HepG2 (cell line): ENCODE measurements around the gene CRNKL1. TPM values are rescaled to one million over a fixed set of nuclear protein-coding genes. Genes with fewer than 3 reads are reported as not detected.

Source experiments
- ATAC-seq: fragments of 200-7000 bp; cut with Tn5 transposase; 3 replicates; pipeline ENCODE4 v1.9.1; 2020; ENCODE audit warnings: mild to moderate bottlenecking, moderate library complexity
- BruUV-seq: library from RNA; stranded (reverse); fragments of 400-500 nt; replicated peaks from 2 replicates; lab custom pipeline; 2021; lab: Mats Ljungman, UMichigan
- CTCF ChIA-PET: fragments of 300-600 bp; formaldehyde crosslinking; extraction: SDS; loops from one replicate; lab custom pipeline; 2021; ENCODE audit warnings: low total read pairs, inconsistent platforms, low intra/inter-chr PET ratio; lab: Yijun Ruan, JAX
- POLR2A ChIA-PET: fragments of 350-600 bp; sonication (Branson Sonifier 250); formaldehyde crosslinking; loops from one replicate; lab custom pipeline; 2020; ENCODE audit warnings: antibody characterized with exemption, inconsistent platforms; lab: Yijun Ruan, JAX
- DNase-seq: peaks from one replicate; pipeline ENCODE4 v3.0.0-alpha.2; 2015; ENCODE audit warnings: low spot score
- FAIRE-seq: peaks from 3 replicates; lab custom pipeline; 2011; peaks lifted over from hg19 to GRCh38; lab: Jason Lieb, UNC
- H2AFZ ChIP-seq: one replicate; pipeline ENCODE4 v1.6.1; 2011; ENCODE audit warnings: low read length, inconsistent platforms
- H3K27ac ChIP-seq: fragments of 300-600 bp; 3 replicates; pipeline ENCODE4 v1.8.0; 2011; ENCODE audit warnings: mixed run types, mild to moderate bottlenecking, mixed read lengths, low read length, inconsistent platforms; ENCODE audit not compliant: insufficient read depth; ENCODE audit errors: extremely low read length
- H3K27me3 ChIP-seq, 2 experiments: fragments of 200-600 bp in 1 of 2; 2 replicates in 1 of 2; 3 replicates in 1 of 2; pipeline versions ENCODE4 v1.6.0 to v1.8.0; 2011; ENCODE audit warnings: low read length in 2 of 2, mild to moderate bottlenecking in 2 of 2, moderate library complexity in 2 of 2, inconsistent platforms in 1 of 2; ENCODE audit not compliant: insufficient read depth in 2 of 2, control insufficient read depth in 1 of 2
- H3K36me3 ChIP-seq, 2 experiments: fragments of 200-600 bp in 1 of 2; replicated peaks in 1 of 2; 2 replicates in 1 of 2; 3 replicates in 1 of 2; pipeline versions ENCODE4 v1.5.1 to v1.8.0; 2011; ENCODE audit warnings: low read length in 2 of 2, inconsistent platforms in 1 of 2; ENCODE audit not compliant: insufficient read depth in 2 of 2, control insufficient read depth in 1 of 2
- H3K4me1 ChIP-seq: 2 replicates; pipeline ENCODE4 v1.5.1; 2012; ENCODE audit warnings: low read length, inconsistent platforms; ENCODE audit not compliant: insufficient read depth
- H3K4me2 ChIP-seq: 2 replicates; pipeline ENCODE4 v1.6.0; 2011; ENCODE audit warnings: low read depth, low read length, inconsistent platforms
- H3K4me3 ChIP-seq, 3 experiments: fragments of 200-600 bp in 1 of 3; sonication (generic), shearing (Covaris generic) in 1 of 3; replicated peaks in 1 of 3; 2 replicates each; pipeline ENCODE4 v1.5.1; 2011 to 2016; ENCODE audit warnings: low read length in 3 of 3, inconsistent platforms in 2 of 3, low read depth in 2 of 3, mild to moderate bottlenecking in 2 of 3, control low read depth in 1 of 3, mixed read lengths in 1 of 3; ENCODE audit not compliant: insufficient read depth in 1 of 3
- H3K79me2 ChIP-seq: one replicate; pipeline ENCODE4 v1.6.1; 2011; ENCODE audit warnings: low read length, inconsistent platforms; ENCODE audit not compliant: insufficient read depth
- H3K9ac ChIP-seq: 2 replicates; pipeline ENCODE4 v1.6.0; 2011; ENCODE audit warnings: mild to moderate bottlenecking, low read depth, low read length, inconsistent platforms; ENCODE audit not compliant: insufficient read depth
- H3K9me3 ChIP-seq: 2 replicates; pipeline ENCODE4 v1.5.1; 2012; ENCODE audit warnings: mild to moderate bottlenecking, low read length
- H4K20me1 ChIP-seq: 2 replicates; pipeline ENCODE4 v1.6.0; 2011; ENCODE audit warnings: inconsistent platforms, mild to moderate bottlenecking, low read length, moderate library complexity; ENCODE audit not compliant: insufficient read depth
- CTCF ChIP-seq: sonication (generic); formaldehyde crosslinking; IDR thresholded peaks from 2 replicates; pipeline ENCODE4 v1.5.0; 2020; ENCODE audit warnings: mild to moderate bottlenecking, missing genetic modification reagents, moderate library complexity
- FOXP4 ChIP-seq: sonication (generic); formaldehyde crosslinking; IDR thresholded peaks from 2 replicates; pipeline ENCODE4 v1.4.0; 2020; ENCODE audit warnings: missing genetic modification reagents
- PRMT3 ChIP-seq: sonication (generic); formaldehyde crosslinking; IDR thresholded peaks from 2 replicates; pipeline ENCODE4 v1.8.1; 2022; ENCODE audit warnings: low read depth, mild to moderate bottlenecking, moderate library complexity, missing genetic modification reagents, borderline replicate concordance
- RAD21 ChIP-seq: fragments of 450-650 bp; formaldehyde crosslinking; IDR thresholded peaks from 2 replicates; pipeline ENCODE4 v1.5.0; 2020; ENCODE audit warnings: mild to moderate bottlenecking
- REL ChIP-seq: sonication (generic); formaldehyde crosslinking; conservative IDR thresholded peaks from 2 replicates; pipeline ENCODE4 v1.8.0; 2022; ENCODE audit warnings: mild to moderate bottlenecking, missing genetic modification reagents, moderate library complexity
- SMC3 ChIP-seq: IDR thresholded peaks from 2 replicates; pipeline ENCODE4 v1.6.1; 2011; ENCODE audit warnings: low read length, improper control_type of control experiment
- SOX13 ChIP-seq, 3 experiments: fragments of 450-650 bp in 1 of 3; sonication (generic) in 1 of 3; formaldehyde crosslinking in 1 of 3; IDR thresholded peaks in 2 of 3; conservative IDR thresholded peaks in 1 of 3; 2 replicates each; pipeline versions ENCODE4 v1.5.0 to v1.6.1; 2016 to 2020; ENCODE audit warnings: antibody characterized with exemption in 1 of 3, mild to moderate bottlenecking in 1 of 3, missing compliant biosample characterization in 1 of 3, missing genetic modification reagents in 1 of 3, moderate library complexity in 1 of 3
- STAG1 ChIP-seq: sonication (generic); formaldehyde crosslinking; IDR thresholded peaks from 2 replicates; pipeline ENCODE4 v1.4.0; 2020; ENCODE audit warnings: missing genetic modification reagents
- ZNF224 ChIP-seq: sonication (generic); formaldehyde crosslinking; IDR thresholded peaks from 2 replicates; pipeline ENCODE4 v1.5.0; 2020; ENCODE audit warnings: mild to moderate bottlenecking, missing genetic modification reagents
- ZNF550 ChIP-seq: sonication (generic); formaldehyde crosslinking; IDR thresholded peaks from 2 replicates; pipeline ENCODE4 v1.4.0; 2020; ENCODE audit warnings: mild to moderate bottlenecking, missing genetic modification reagents, borderline replicate concordance
- ZNF83 ChIP-seq: sonication (generic); formaldehyde crosslinking; IDR thresholded peaks from 2 replicates; pipeline ENCODE4 v1.4.0; 2020; ENCODE audit warnings: missing genetic modification reagents, mild to moderate bottlenecking, borderline replicate concordance
- WGBS: methylation state at CpG from one replicate; pipeline ENCODE4 v1.1.6; 2017; ENCODE audit warnings: low lambda C conversion rate; 5-methylcytosine and 5-hydroxymethylcytosine counted together
- in situ Hi-C: cut with HindIII; loops from 2 replicates; pipeline ENCODE4 v1.10.0; 2017; ENCODE audit warnings: low pct_unique_long_range_greater_than_20kb; ENCODE audit not compliant: extremely low pct_ligation_motif_present
- intact Hi-C: fragments of 100-400 bp; cut with micrococcal nuclease; formaldehyde crosslinking; loops from one replicate; pipeline ENCODE4 v1.10.0; 2022; ENCODE audit not compliant: unreplicated experiment
- polyA plus RNA-seq, 8 experiments: library from polyadenylated mRNA; depleted of rRNA in 3 of 8; stranded (reverse) in 7 of 8; unstranded in 1 of 8; fragments of >200 nt; fragmentation: Illumina TruSeq in 4 of 8; extraction: Trizol in 4 of 8; gene quantifications; 2 replicates each; pipeline versions ENCODE4 v1.2.1 to v1.2.3, GENCODE V29; 2011 to 2016; ENCODE audit warnings: low read depth in 4 of 8, missing spikeins in 1 of 8, mixed read lengths in 1 of 8; ENCODE audit not compliant: insufficient read depth in 1 of 8
- total RNA-seq, 5 experiments: library from RNA; depleted of rRNA; stranded (reverse); fragments of >200 nt; fragmentation: Illumina TruSeq; extraction: Trizol; gene quantifications; 2 replicates each; pipeline ENCODE4 v1.2.3, GENCODE V29; 2016; ENCODE audit warnings: low read depth in 1 of 5
- TF ChIP-seq, protein P1 (sequence below): sonication (generic); formaldehyde crosslinking; IDR thresholded peaks from 2 replicates; pipeline ENCODE4 v1.4.0; 2020; ENCODE audit warnings: missing genetic modification reagents

The CRNKL1 gene
- total and polyA plus RNA-seq, 2 of the 13 experiments (the other 11 are each of a cell fraction or from before 2014, with no cell fraction given), result 12.3 to 64.5 TPM

DNA sequence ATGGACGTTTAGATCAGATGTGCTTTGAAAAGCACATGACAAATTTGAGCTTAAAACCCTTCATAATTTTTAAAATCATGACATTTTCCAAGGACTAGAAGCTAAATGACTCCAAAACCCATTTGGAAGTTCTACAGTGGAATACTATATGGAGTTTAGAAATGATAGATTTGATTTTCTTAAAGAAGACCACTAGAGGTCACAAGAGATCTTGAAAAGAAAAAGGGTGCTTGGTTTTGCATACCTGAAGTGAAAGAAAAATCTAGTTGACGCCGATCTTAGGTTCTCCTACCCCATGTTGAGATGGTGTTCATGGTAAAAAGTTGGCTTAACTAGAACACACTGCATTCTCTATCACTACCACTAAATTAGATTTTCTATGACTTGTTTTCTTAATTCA, 31.5 kb upstream of the CRNKL1 start:
- in situ Hi-C loops (loop anchor here (5.0 to 10.0 kb wide), 3 partner anchors 153 to 511 kb away; no protein-coding TSS in a partner anchor), intact Hi-C loops (loop anchor here (1.0 to 5.0 kb wide), 4 partner anchors 153 to 508 kb away; no protein-coding TSS in a partner anchor)
- WGBS, result 3% methylated on average over 3 of the region's 3 CpGs
- H3K4me3 ChIP-seq, result no peak overlapping the region; a peak in 1 of 6 replicates
- H3K27ac ChIP-seq, result no peak overlapping the region
- CTCF ChIA-PET, result interaction anchor here (2.3 to 3.2 kb wide), 3 partner anchors 153 to 510 kb away, joined by 9 to 33 read pairs (median 20); no protein-coding TSS in a partner anchor
- H3K27me3 ChIP-seq, result peaks cover 0 to 17% of the 10 kb centered on the region in 2 experiments; a peak in 2 of 5 replicates
- FAIRE-seq, result peak; percentile 96
- no TSS peak for BruUV-seq
- 0 out of 2 replicates have a peak, but pooled peaks cover 12% of the 10 kb centered on the region for H3K4me1 ChIP-seq
- H3K79me2 ChIP-seq, result no peaks in the 10 kb centered on the region
- H3K9ac ChIP-seq, result no peak overlapping the region
- peak; percentile 84 for ATAC-seq
- peak overlapping the region; percentile 37 for H3K4me2 ChIP-seq
- DNase-seq, result peak; percentile 52
- H3K9me3 ChIP-seq, result no peaks in the 10 kb centered on the region
- POLR2A ChIA-PET, result no interaction called here
- no peak overlapping the region for H2AFZ ChIP-seq
- no peaks in the 10 kb centered on the region for H4K20me1 ChIP-seq
- H3K36me3 ChIP-seq, result no peaks in the 10 kb centered on the region
- TF ChIP-seq FOXP4 (no peak), ZNF83 (CRISPR knock-in tag) (no peak), RAD21 (CRISPR knock-in tag) (peak; percentile 21; the same call in 1 of the 2 replicates), PRMT3 (CRISPR knock-in tag) (no peak), CTCF (peak; percentile 73), ZNF550 (CRISPR knock-in tag) (no peak), REL (CRISPR knock-in tag) (no peak), SMC3 (peak; percentile 49; the same call in 1 of the 2 replicates), STAG1 (CRISPR knock-in tag) (peak; percentile 80), ZNF224 (CRISPR knock-in tag) (no peak), SOX13 (IDR thresholded peaks at IDR 0.05) (no peak), SOX13 (CRISPR knock-in tag; conservative IDR thresholded peaks at IDR 0.05 in 1 of 2, IDR thresholded peaks at IDR 0.05 in 1 of 2) (no peak)
- TF ChIP-seq, protein P1, sequence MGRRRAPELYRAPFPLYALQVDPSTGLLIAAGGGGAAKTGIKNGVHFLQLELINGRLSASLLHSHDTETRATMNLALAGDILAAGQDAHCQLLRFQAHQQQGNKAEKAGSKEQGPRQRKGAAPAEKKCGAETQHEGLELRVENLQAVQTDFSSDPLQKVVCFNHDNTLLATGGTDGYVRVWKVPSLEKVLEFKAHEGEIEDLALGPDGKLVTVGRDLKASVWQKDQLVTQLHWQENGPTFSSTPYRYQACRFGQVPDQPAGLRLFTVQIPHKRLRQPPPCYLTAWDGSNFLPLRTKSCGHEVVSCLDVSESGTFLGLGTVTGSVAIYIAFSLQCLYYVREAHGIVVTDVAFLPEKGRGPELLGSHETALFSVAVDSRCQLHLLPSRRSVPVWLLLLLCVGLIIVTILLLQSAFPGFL (CRISPR knock-in tag), result no peak
